ENCODE measurements around the gene PHF12. TPM values are rescaled to one million over a fixed set of nuclear protein-coding genes. Genes with fewer than 3 reads are reported as not detected.

The PHF12 gene
- total and polyA plus RNA-seq, 2 of the 8 experiments (the other 6 are each of a cell fraction or from before 2014, with no cell fraction given) = 38.8 to 65.7 TPM

DNA sequence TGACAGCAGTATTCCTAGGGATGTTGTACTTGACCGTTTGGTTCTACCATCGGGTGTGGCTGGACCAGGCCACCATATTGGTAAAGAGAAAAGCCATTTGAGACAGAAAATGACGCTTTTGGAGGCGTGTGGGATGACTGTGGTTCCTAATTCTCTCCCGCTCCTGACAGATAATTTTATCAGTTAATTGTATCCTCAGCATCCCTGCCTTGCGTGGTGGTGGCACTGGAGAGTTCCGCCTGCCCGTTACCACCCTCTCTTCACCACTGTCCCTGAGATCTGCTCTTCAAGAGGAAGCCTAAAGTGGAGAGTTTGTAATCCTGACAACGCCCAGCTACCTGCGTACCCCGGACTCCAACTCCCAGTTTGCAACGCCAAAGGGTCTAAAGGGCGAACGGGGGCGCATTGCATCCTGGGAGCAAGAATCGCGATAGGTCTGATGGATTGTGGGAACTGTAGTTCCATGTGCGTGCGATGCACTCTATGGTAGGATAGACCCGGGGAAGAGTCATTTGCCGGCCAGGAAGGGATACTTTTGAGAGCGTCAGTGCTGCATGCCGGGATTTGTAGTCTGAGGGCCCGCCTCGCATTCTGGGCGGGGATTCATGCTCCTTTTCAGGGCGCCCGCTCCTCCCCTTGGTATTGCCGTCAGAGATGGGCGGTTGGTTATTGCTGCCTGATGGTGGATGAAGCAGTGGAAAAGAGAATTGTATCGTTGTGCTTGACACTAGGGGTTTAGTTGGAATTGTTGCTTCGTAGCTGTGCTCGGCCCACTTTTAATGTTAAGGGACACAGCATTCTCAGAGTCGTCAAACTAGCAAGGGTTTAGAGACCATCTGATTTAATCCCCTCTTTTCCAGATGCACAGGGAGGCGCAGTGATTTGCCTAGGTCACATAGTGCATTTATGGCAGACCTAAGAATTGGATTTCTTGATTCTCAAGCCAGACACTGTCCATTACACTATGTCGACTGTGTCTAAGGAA lies 965 bp upstream of the PHF12 start (continued):
- no peak for TF ChIP-seq NANOG (IDR thresholded peaks at IDR 0.05; ENCODE audit: insufficient read depth, low read depth, low read length, poor library complexity, severe bottlenecking)
- TF ChIP-seq, protein P1, sequence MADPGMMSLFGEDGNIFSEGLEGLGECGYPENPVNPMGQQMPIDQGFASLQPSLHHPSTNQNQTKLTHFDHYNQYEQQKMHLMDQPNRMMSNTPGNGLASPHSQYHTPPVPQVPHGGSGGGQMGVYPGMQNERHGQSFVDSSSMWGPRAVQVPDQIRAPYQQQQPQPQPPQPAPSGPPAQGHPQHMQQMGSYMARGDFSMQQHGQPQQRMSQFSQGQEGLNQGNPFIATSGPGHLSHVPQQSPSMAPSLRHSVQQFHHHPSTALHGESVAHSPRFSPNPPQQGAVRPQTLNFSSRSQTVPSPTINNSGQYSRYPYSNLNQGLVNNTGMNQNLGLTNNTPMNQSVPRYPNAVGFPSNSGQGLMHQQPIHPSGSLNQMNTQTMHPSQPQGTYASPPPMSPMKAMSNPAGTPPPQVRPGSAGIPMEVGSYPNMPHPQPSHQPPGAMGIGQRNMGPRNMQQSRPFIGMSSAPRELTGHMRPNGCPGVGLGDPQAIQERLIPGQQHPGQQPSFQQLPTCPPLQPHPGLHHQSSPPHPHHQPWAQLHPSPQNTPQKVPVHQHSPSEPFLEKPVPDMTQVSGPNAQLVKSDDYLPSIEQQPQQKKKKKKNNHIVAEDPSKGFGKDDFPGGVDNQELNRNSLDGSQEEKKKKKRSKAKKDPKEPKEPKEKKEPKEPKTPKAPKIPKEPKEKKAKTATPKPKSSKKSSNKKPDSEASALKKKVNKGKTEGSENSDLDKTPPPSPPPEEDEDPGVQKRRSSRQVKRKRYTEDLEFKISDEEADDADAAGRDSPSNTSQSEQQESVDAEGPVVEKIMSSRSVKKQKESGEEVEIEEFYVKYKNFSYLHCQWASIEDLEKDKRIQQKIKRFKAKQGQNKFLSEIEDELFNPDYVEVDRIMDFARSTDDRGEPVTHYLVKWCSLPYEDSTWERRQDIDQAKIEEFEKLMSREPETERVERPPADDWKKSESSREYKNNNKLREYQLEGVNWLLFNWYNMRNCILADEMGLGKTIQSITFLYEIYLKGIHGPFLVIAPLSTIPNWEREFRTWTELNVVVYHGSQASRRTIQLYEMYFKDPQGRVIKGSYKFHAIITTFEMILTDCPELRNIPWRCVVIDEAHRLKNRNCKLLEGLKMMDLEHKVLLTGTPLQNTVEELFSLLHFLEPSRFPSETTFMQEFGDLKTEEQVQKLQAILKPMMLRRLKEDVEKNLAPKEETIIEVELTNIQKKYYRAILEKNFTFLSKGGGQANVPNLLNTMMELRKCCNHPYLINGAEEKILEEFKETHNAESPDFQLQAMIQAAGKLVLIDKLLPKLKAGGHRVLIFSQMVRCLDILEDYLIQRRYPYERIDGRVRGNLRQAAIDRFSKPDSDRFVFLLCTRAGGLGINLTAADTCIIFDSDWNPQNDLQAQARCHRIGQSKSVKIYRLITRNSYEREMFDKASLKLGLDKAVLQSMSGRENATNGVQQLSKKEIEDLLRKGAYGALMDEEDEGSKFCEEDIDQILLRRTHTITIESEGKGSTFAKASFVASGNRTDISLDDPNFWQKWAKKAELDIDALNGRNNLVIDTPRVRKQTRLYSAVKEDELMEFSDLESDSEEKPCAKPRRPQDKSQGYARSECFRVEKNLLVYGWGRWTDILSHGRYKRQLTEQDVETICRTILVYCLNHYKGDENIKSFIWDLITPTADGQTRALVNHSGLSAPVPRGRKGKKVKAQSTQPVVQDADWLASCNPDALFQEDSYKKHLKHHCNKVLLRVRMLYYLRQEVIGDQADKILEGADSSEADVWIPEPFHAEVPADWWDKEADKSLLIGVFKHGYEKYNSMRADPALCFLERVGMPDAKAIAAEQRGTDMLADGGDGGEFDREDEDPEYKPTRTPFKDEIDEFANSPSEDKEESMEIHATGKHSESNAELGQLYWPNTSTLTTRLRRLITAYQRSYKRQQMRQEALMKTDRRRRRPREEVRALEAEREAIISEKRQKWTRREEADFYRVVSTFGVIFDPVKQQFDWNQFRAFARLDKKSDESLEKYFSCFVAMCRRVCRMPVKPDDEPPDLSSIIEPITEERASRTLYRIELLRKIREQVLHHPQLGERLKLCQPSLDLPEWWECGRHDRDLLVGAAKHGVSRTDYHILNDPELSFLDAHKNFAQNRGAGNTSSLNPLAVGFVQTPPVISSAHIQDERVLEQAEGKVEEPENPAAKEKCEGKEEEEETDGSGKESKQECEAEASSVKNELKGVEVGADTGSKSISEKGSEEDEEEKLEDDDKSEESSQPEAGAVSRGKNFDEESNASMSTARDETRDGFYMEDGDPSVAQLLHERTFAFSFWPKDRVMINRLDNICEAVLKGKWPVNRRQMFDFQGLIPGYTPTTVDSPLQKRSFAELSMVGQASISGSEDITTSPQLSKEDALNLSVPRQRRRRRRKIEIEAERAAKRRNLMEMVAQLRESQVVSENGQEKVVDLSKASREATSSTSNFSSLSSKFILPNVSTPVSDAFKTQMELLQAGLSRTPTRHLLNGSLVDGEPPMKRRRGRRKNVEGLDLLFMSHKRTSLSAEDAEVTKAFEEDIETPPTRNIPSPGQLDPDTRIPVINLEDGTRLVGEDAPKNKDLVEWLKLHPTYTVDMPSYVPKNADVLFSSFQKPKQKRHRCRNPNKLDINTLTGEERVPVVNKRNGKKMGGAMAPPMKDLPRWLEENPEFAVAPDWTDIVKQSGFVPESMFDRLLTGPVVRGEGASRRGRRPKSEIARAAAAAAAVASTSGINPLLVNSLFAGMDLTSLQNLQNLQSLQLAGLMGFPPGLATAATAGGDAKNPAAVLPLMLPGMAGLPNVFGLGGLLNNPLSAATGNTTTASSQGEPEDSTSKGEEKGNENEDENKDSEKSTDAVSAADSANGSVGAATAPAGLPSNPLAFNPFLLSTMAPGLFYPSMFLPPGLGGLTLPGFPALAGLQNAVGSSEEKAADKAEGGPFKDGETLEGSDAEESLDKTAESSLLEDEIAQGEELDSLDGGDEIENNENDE (IDR thresholded peaks at IDR 0.05; ENCODE audit: insufficient replicate concordance, low read length) = no peak
- TF ChIP-seq SUZ12 (IDR thresholded peaks at IDR 0.05; ENCODE audit: low read length) = no peak
- TF ChIP-seq CBX8 (IDR thresholded peaks at IDR 0.05; ENCODE audit: borderline replicate concordance, low read depth, low read length) = no peak
- TF ChIP-seq RBBP5 (IDR thresholded peaks at IDR 0.05; ENCODE audit: borderline replicate concordance, low read depth, low read length) = no peak
- TF ChIP-seq SRF (IDR thresholded peaks at IDR 0.05; ENCODE audit: low read depth, low read length) = no peak
- TF ChIP-seq JUN (IDR thresholded peaks at IDR 0.05; ENCODE audit: low read depth, low read length) = no peak
- TF ChIP-seq RNF2 (IDR thresholded peaks at IDR 0.05; ENCODE audit: borderline replicate concordance, low read depth, low read length, missing control alignments, poor library complexity, severe bottlenecking) = no peak
